ENCODE results near the gene RAB3C.

RAB3C gene

DNA sequence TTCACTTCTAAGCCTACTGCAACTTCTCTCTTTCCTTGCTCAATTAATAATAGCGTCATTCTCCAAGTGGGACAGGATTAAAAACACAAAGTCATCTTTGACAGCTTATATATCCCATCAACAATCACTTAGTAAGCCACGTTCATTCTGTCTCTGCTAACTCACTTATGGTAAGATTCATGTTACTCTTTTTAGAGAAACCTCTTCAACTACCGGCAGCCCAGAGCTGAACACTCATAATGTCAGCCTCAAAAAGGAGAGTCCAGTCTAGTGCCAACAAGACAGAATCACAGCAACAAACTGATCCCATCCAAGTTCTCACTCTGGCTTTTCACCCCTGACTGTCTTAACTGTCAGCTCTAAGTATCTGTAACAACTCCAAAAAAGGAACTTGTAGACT is 196.0 kb downstream of the RAB3C start:
- DNase-seq: no peak

DNA sequence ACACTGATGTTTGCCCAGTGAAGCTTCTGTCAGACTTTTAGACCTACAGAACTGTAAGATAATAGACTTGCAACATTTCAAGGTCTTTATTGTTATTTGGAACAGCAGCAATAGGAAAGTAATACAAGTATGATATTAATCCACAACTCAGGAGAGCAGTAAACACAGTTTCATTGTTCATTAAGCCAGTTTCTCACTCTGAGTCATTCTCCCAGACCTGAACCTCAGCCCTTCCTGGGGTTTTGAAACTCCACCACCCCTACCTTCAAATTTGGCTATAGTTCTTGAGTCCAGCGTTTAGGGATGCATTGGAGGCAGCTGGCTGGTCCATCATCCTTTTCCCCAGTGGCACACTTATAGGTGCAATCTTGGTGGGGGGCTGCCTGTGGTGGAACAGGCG is 203.2 kb downstream of the RAB3C start:
- no peak for DNase-seq

DNA sequence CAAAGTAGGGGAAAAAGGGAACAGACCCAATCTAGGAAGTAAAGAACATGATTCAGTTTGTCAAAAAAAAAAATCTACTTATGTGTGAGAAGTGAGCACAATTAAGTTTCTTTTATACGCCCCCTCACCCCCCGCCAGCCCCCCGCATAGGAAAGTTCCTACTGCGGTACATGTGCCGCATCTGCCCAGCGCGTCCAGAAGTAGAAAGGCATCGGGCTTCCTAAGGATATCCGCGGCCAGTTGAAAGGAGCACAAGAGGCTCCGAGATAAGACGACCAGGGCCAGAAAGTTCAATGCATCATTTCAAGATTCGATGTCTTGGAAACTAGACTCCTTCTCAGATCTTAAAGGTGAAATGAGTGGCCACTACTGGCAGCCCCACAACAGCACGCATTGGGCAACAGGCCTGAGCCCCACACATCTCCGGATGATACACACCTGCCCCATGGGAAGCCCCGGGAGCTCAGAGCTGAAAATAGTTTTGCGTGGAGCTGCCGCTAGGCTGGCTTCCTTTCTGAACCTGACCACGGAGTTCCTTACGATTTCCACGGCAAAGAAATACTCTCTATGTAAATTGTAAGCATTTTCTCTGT is 203.9 kb downstream of the RAB3C start:
- DNase-seq: no peak

DNA sequence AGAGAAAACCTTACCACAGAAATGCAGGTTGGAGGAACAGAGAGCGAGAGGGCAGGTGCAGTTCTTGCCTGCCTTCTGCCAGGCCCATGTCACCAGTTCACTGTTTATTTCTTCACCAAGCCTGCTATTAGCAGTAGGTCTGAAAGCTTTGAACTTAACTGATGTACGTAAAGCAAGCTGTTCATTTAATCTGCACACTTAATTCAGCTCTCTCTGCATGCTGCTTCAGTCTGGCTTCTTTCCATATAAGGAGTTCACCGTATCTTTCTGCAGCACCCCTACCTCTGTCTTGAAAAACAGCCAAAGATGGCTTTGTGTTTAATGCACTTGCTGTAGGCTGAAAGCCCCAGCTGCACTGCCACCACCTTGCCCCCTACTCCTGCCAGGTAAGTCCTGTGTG is 205.1 kb downstream of the RAB3C start:
- no peak for DNase-seq

DNA sequence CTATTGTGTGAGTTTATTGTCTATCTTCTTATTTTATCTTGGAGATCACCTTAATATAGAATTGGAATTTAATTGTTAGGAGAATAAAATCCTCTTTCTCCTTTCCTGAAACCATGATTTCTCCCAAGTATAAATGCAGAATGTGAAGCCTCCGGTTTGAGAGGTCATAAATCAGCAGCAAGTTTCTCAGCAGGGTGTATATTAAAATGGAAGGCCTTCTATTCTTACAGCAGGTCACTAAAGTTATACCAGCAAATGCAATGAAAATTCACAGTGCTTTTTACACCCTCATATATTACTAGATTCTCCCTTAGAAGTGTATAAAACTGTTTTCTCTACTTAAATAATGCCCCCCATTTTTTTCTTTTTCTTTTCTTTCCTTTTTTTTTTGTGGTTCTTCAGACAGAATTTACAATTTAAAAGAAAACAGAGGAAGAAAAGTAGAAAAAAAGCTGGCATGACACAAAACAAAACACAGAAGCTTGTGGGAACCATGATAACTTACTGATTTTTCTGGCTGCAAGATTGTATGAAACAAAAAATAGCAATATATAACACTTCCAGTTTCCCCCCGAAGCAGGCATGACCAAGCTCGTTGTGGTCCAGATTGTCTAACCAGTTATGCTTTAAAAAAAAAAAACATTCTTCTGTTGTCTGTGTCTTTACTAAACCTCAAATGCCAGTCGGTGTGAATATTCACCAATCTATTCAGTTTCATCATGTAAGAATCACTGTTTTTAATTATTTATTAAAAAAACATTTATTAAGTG is 211.2 kb downstream of the RAB3C start:
- DNase-seq: no peak

DNA sequence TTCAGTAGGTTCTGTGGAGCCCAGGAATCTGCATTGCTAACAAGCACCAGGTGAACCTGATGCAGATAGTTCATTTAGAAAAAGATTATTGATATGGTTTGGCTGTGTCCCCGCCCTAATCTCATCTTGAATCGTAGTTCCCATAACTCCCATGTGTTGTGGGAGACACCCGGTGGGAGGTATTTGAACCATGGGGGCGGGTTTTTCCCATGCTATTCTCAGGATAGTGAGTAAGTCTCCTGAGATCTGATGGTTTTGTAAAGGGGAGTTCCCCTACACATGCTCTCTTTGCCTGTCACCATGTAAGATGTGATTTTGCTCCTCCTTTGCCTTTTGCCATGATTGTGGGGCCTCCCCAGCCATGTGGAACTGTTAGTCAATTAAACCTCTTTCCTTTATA is 212.0 kb downstream of the RAB3C start:
- DNase-seq: no peak

DNA sequence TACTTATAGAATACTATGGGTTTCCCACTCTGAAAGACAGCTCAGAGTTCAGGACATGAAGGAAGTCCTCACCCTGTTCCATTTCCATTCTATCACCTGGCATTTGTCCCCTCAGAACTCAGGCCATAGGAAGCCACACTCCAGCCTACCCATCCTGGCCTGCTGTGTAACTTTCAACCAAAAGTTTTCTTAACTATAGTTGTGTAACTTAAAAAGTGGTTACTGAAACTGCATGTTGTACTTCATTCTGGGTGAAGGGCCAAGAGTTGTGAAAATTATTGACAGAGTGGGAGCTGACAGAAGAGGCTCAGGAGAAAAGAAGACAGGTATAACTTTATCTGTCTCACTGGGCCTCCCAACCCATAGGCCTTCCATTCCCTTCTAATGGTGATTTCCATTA is 212.5 kb downstream of the RAB3C start:
- DNase-seq: no peak

DNA sequence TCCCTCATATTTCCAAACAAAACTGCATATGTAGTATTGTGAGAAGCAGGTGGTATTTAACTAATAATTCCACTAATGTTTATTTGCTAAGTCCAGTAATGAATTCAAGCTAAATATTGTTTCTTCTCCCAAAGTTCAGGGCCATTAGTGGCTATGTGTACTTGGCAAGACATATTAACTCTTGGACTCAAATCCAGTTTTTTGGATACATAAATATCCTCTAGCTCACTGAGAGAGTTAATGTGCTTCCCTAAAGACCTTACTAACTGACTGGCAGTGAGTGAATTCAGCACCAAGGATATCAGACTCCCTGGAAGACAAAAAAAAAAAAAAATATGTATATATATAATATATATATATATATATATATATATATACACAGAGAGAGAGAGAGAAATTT is 214.1 kb downstream of the RAB3C start:
- DNase-seq: no peak

DNA sequence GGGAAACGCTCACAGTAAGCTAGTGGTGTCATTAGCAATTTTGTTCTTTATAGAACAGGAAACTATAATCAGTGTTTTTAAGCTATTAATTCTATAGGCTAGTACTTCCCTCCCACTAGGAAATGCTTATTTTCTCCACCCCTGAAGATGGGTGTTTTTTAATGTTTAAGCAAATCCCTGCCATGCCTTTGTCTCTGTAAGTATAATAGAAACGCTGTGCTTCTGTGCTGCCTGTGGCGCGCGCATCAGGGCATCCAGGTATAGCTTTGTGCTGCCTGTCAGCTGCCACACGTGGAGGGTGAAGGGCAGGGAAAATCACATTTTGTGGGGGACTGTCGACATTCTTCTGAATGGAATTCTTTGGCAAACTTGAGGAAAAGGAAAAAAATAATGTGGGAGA is 217.5 kb downstream of the RAB3C start:
- DNase-seq: no peak

DNA sequence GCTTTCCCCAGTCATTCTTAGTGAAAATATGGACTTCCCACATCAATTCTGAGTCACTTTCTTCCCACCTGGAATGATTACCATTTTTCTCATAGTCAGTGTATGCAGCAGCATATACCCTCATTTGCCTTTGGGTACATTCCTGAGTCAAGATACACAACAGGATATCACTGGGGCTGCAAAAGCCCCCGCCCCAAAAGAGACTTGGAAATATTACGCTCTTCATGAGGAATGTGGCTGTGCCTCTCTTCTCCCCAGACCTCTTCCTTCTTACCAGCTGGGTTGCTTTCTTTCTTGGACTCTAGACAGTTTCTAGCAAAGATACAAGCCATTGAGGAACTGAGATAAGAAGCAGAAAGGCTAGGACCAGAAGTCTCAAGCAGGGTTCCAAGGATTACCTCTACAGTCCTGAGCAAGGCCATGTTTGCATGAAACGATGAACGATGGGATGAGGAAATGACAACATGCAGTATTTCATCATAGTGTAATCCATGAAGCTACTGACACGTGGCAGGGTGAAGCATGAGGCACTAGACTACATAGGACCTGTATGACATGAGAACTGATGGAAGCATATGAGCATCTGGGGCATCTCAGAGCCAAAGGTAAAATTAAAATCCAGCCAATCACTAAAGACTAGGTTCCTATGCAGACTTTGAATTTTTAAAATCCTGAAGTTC is 218.1 kb downstream of the RAB3C start:
- no peak for DNase-seq

DNA sequence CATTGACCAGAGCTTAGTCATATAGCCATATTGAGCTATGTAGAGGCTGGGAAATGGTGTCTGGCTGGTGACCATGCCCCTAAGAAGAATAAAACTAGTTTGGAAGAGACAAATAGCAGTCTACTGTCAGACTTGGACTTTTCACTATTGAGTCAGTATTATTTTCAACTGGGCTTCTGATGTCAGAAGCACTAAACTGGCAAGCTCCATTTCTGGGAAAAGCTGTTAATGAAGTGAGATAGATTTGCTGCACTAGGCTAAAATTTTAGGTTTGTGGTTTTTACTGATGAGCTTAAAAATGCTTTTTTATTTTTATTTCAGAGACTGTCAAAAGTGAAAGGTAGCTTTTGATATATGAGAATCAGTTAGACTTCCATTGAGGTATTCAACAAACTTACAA is 220.2 kb downstream of the RAB3C start:
- DNase-seq: no peak

DNA sequence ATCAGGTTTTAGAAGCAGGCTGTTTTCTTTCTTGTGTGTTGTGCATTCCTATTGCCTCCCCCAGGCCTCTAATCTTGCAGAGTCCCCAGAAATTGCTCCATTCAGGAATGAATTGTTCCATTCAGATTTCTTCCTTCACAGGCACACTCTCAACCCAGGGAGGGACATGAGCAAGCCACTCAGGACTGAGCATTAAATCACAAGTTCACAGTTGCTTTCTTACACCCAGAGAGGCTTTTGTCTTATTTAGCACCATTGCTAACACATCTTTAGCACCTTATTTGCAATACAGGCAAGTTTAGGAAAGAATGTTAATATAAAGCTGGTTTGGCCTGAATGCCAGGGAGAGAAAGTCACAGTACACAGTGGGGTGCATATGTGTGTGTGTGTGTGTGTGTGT is 221.4 kb downstream of the RAB3C start:
- DNase-seq: no peak

DNA sequence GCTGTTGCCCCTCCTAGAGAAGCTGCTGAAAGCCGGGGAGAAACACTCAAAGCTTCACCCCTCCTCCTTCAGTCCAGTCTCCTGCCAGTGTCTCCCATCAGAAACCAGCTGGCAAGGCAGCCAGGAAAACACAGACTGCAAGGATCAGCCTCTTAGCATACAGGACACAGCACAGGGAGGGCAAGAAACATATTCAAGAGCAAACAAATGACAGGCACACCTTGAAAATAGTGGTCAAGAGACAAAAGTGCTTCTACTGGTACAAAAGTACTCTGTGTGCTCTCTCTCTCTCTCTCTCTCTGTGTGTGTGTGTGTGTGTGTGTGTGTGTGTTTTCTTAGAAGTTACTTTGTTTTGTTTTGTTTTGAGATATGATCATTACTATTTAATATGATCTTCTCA is 227.2 kb downstream of the RAB3C start:
- no peak for DNase-seq

DNA sequence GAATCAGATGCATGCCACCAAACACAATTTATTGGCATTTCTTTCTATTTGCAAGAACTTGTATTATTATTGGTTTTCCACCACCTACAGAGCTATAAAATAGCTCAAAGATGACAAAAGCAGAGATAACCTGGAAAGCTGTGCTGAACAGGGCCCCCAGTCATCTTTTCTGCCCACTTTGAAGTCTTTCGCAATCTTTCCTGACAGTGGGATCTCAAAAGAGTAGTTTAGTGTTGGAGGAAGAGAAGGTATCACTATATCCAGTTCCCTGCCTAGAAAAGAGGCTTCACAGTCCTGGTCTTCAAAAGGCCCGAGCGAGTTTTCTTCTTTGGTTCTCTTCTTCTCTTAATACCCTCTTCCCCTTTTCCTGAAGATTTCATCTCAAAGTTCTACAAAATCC is 231.0 kb downstream of the RAB3C start:
- no peak for DNase-seq

DNA sequence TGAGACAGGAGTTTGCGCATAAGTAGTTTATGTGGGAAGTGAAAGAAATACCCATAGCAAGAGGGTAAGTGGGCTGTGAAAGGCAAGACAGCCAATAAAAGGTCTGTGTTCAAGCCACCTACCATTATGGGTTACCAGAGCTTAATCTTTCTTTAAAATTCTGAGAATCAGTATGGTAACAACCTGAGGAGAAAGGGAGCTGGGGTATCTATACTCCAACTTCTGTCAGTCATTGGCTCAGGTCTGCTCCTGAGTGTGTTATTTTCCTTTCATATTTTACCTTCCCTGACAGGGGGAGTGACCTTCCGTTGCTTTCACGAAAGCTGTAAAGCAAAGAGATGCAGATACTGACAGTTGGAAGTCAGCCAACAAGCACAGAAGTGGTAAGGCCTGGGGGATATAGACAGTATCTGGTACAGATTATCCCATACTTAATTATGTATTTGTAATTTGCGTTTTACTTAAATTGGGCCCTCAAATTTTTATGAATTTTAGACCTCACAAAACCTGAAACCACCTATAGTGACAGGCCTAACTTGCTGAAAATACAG is 233.4 kb downstream of the RAB3C start:
- DNase-seq: no peak

DNA sequence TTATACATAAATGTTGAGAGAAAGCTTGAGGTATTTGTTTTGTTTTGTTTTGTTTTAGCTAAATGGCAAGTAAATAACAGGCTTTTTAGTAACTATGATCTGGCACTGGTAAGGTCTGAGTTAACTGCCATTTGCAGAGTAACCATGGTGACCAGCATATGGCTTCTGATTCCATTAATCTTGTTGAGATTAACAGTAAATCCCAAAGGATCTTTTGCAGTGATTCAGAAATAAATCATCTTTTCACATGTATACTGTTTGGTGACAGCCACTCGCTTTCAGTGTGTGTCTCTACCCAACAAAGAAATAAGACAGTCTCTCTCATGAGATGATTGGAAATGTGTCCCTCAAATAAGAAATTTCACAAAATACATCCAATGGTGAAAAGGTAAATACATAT is 235.6 kb downstream of the RAB3C start:
- DNase-seq: no peak

DNA sequence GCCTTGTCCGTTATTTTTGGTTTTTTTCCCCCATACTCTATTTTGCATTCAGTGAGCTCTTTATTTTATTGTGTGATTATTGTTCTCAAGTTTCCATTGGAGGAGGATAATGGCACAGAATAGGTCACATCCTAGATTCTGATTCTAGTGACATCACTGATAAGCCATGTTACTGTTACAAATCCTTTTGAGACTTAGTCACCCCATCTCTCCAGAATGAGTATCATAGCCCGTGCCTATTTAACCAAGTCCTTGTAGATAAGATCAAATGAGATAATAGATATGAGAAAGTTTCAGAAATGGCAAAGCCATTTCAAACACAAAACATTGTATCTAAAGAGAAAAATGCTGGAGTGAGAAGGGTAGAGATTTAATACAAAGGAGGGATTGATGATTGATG is 242.6 kb downstream of the RAB3C start:
- DNase-seq: no peak

DNA sequence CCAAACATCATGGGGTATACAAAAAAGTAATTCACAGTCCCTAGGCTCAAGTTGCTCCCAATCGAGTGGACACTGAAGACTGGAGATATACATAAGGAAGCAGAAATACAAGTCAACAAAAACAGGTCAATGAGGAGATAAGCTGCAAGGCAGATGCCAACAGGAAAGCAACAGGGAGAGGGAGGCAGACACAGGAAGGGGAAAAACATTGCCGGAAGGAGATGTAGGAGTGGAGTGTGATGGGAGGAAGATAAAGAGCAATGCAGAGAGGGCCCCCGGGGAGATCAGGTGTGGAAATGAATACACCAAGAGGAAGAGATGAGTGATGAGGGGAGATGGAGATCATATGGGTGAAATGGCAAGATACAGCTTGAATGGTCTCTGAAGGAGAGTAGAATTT is 243.0 kb downstream of the RAB3C start:
- DNase-seq: no peak

DNA sequence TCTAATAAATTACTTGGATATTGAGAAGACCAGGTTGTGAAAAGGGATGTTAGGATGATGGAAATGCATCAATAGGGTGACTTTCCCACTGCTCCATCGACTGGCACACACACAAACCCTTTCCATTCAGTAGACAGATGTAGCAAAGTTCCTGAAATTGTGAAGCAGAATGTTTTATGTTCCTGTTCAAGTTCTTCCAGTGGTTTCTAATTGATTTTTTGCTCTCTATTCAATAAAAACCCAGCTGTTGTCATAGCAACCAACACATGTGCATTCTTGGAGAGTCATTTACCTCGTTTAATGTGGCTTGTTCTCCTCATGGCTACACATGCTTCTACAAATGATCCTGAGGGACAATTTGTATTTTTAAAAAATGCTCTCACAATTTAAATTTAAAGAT is 244.6 kb downstream of the RAB3C start:
- no peak for DNase-seq

DNA sequence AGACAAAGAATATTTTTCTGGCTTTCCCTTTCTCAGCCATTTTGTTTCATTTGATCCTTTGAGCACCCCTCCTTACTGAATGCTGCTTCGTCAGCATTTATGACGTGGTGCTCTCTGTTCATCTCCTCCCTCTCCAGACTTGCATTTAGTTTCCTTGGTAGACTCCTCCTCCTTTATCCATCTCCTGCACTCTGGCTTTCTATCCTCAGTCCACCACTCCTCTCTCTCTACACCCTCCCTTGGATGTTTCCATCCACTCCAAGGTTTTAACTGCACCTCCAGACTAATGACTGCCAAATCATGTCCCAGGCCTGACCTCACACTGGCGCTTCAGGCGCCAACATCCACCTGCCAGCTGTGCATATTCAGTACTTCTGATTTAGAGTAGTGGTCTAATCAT is 245.4 kb downstream of the RAB3C start:
- DNase-seq: no peak

DNA sequence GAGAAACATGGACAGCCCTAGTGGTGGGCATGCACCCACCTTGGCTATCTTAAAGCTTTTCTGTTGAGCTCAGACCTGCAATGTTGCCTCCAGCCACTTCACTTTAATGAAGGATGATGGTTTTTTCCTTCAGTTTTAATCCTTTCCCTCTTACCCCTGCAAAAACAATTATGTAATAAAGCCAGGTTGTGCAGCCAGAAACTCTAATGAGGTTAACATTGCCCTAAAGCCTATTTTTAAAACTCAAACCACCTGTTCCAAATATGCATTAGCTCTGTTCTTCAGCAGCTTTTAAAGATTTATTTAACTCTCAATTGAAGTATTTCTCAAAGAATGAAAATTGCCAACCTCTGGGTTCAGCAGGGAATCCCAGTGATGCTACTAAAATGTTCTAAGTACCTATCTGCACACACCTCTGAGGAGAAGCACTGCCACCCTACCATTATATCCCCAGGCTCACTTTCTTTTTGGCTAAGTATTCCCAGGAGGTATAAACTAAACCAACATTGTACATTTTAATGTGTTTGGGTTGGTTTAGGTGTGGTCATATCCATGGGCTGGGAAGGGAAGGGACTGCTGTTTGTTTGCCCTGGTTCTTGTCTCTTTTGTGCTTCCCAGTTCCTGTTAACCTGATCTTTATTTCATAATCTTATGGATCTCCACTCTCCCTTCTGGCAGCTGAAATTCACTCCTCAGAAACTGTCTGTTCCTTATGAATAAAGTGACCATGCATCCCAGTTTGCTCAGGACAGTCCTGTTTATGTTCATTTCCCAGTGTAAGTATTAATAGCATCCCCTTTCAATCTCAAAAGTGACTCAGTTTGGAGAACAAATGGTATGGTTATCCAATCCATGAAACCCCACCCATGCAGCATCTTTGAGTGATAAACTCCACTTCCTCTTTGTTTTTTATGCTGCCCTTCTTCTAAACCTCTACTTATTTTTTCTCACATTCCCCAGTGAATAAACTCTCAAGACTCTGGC is 251.7 kb downstream of the RAB3C start:
- no peak for DNase-seq

DNA sequence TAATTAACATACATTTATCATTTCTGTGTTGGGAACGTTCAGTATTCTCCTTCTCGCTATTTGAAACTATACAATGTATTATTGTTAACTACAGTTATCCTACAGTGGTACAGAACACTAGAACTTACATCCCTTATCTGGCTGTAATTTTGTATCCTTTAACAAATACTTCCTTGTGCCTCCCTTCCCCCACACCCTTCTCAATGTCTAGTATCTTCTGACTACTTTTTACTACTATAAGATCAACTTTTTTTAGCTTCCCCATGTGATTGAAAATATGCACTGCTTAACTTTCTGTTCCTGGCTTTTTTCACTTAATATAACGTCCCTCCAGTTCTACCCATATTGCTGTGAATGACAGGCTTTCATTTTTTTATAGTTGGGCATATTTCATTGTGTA is 253.5 kb downstream of the RAB3C start:
- DNase-seq: no peak

DNA sequence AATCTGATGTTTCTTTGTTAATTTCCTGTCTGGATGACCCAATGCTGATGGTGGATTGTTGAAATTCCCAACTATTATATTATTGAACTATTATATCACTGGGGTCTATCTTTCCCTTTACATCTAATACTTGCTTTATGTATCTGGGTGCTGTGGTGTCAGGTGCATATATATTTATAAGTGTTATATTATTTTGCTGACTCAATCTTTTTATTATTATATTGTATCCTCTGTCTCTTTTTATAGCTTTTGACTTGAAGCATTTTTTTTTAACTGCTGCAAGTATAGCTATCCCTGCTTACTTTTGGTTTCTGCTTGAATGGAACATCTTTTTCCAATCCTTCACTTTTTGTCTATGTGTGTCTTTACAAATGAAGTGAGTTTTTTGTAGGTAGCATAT is 255.9 kb downstream of the RAB3C start:
- no peak for DNase-seq
